Measurements from ENCODE around the gene HLTF. TPM values are rescaled to one million over a fixed set of nuclear protein-coding genes. Genes with fewer than 3 reads are reported as not detected.

The HLTF gene
- total and polyA plus RNA-seq, 2 experiments from 2014 or later = 89.5 to 146 TPM

GRCh38 chr3:149042789-149043386, 43.4 kb downstream of the HLTF start (continued):
- TF ChIP-seq ZNF462 (CRISPR knock-in tag; IDR thresholded peaks at IDR 0.05) = no peak
- TF ChIP-seq EZH2phosphoT487 (IDR thresholded peaks at IDR 0.05; ENCODE audit: unreplicated experiment) = no peak
- TF ChIP-seq ZNF114 (CRISPR knock-in tag; IDR thresholded peaks at IDR 0.05) = no peak
- TF ChIP-seq POLR2AphosphoS5 (IDR thresholded peaks at IDR 0.05; ENCODE audit: low read depth) = no peak

DNA sequence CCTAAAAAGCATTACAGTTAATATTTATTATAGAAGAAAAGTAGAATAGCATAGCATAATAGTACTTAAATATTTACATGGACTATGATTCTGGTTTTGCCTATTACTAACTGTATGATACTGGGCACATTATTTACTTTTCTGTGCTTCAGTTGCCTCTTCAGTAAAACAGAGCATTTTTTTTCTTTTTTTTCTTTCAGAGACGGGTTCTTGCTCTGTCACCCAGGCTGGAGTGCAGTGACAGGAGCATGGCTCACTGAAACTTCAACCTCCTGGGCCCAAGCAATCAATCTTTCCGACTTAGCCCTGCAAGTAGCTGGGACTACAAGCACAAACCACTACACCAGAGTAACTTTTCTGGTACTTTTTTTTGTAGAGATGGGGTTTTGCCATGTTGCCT, 48.0 kb downstream of the HLTF start:
- H3K27me3 Mint-ChIP-seq (ENCODE audit: insufficient read depth, low read depth, poor library complexity) = peaks cover 2% of the 10 kb centered on the region
- Histone ChIP-seq H3K27ac (ENCODE audit: low read depth) (no peak overlapping the region), H3K4me3 (no peak overlapping the region), H3K79me2 (replicated peaks; ENCODE audit: insufficient read depth) (no peaks in the 10 kb centered on the region), H4K20me1 (replicated peaks; ENCODE audit: insufficient read depth) (no peaks in the 10 kb centered on the region), H3K4me1 (ENCODE audit: insufficient read depth) (no peaks in the 10 kb centered on the region), H3K36me3 (ENCODE audit: insufficient read depth) (peaks cover 19% of the 10 kb centered on the region), H3K27me3 (ENCODE audit: insufficient read depth) (no peaks in the 10 kb centered on the region), H3K9me2 (ENCODE audit: insufficient read depth) (no peaks in the 10 kb centered on the region), H3K4me2 (no peak overlapping the region), H2AFZ (no peak overlapping the region), H3F3A (replicated peaks; ENCODE audit: low read depth) (no peaks in the 10 kb centered on the region)
- no peak for DNase-seq (ENCODE audit: low spot score)
- peak overlapping the region; percentile 27; the same call in 1 of the 2 replicates for H3K27ac Mint-ChIP-seq
- ATAC-seq = no peak
- TF ChIP-seq JUNB (IDR thresholded peaks at IDR 0.05; ENCODE audit: unreplicated experiment) (no peak), REST (IDR thresholded peaks at IDR 0.05; ENCODE audit: unreplicated experiment) (no peak)
- H3K4me3 Mint-ChIP-seq = no peak overlapping the region
- peaks cover 50% of the 10 kb centered on the region; the same call in 2 of the 3 replicates for H3K36me3 Mint-ChIP-seq (ENCODE audit: low read depth)
- no peaks in the 10 kb centered on the region for H3K9me3 Mint-ChIP-seq
- no peaks in the 10 kb centered on the region for H3K4me1 Mint-ChIP-seq

Data from GM23338 (cell line).